Embryonic facial prominence (tissue), 1 donor: ENCODE measurements around the gene KIF1A.

Experiments
- DNase-seq: peaks from one replicate; pipeline ENCODE4 v3.0.0-alpha.2; 2016; ENCODE audit errors: extremely low spot score

The KIF1A gene

GRCh38 chr2:240736281-240737250, 83.5 kb downstream of the KIF1A start:
- DNase-seq, result no peak

GRCh38 chr2:240735476-240735875, 84.5 kb downstream of the KIF1A start:
- DNase-seq, result no peak

- no peak for DNase-seq
Observed at GRCh38 chr2:240734756-240735155, 85.3 kb downstream of the KIF1A start.

GRCh38 chr2:240733803-240734495, 86.1 kb downstream of the KIF1A start:
- no peak for DNase-seq

GRCh38 chr2:240732911-240733622, 87.0 kb downstream of the KIF1A start:
- no peak for DNase-seq

- no peak for DNase-seq
Observed at GRCh38 chr2:240732184-240732583, 87.8 kb downstream of the KIF1A start.

GRCh38 chr2:240731178-240731545, 88.9 kb downstream of the KIF1A start:
- no peak for DNase-seq

GRCh38 chr2:240730501-240731177, 89.4 kb downstream of the KIF1A start:
- DNase-seq, result no peak

- DNase-seq, result no peak
Observed at GRCh38 chr2:240728827-240729226, 91.2 kb downstream of the KIF1A start.

- no peak for DNase-seq
Observed at GRCh38 chr2:240728361-240728760, 91.7 kb downstream of the KIF1A start.

- DNase-seq, result no peak
Observed at GRCh38 chr2:240727913-240728312, 92.1 kb downstream of the KIF1A start.

- no peak for DNase-seq
Observed at GRCh38 chr2:240727439-240727838, 92.6 kb downstream of the KIF1A start.

- no peak for DNase-seq
Observed at GRCh38 chr2:240726876-240727275, 93.1 kb downstream of the KIF1A start.

GRCh38 chr2:240725671-240726070, 94.3 kb downstream of the KIF1A start:
- no peak for DNase-seq

GRCh38 chr2:240725266-240725665, 94.8 kb downstream of the KIF1A start:
- no peak for DNase-seq

- no peak for DNase-seq
Observed at GRCh38 chr2:240724431-240724830, 95.6 kb downstream of the KIF1A start.

- DNase-seq, result no peak
Observed at GRCh38 chr2:240723851-240724250, 96.2 kb downstream of the KIF1A start.

GRCh38 chr2:240722796-240723735, 97.0 kb downstream of the KIF1A start:
- DNase-seq, result no peak

- no peak for DNase-seq
Observed at GRCh38 chr2:240722376-240722775, 97.6 kb downstream of the KIF1A start.

GRCh38 chr2:240721596-240722180, 98.3 kb downstream of the KIF1A start:
- no peak for DNase-seq
